HepG2 (cell line): ENCODE measurements around the gene ZNRD2. TPM values are rescaled to one million over a fixed set of nuclear protein-coding genes. Genes with fewer than 3 reads are reported as not detected.

Experiments
- CBFB ChIP-seq: sonication (generic); formaldehyde crosslinking; IDR thresholded peaks from 2 replicates; pipeline ENCODE4 v1.4.0; 2020; ENCODE audit warnings: missing genetic modification reagents
- GABPA ChIP-seq, 2 experiments: IDR thresholded peaks; 2 replicates each; pipeline ENCODE4 v1.6.1; 2011 to 2016; ENCODE audit warnings: low read depth in 2 of 2, low read length in 1 of 2, missing biosample characterization in 1 of 2, missing genetic modification characterization in 1 of 2
- HDAC1 ChIP-seq: sonication (generic); formaldehyde crosslinking; IDR thresholded peaks from 2 replicates; pipeline ENCODE4 v1.5.1; 2020; ENCODE audit warnings: mild to moderate bottlenecking, missing genetic modification reagents
- MEF2D ChIP-seq: sonication (generic); formaldehyde crosslinking; IDR thresholded peaks from 2 replicates; pipeline ENCODE4 v1.5.1; 2020; ENCODE audit warnings: mild to moderate bottlenecking, missing genetic modification reagents
- NFE2 ChIP-seq: sonication (generic); formaldehyde crosslinking; IDR thresholded peaks from 2 replicates; pipeline ENCODE4 v1.4.0; 2020; ENCODE audit warnings: missing genetic modification reagents
- PCBP2 ChIP-seq: fragments of 200-400 bp; formaldehyde crosslinking; optimal IDR thresholded peaks from 2 replicates; pipeline ENCODE3; 2018; ENCODE audit warnings: low read length, low read depth; ENCODE audit not compliant: poor library complexity, severe bottlenecking
- TFDP2 ChIP-seq: sonication (generic); formaldehyde crosslinking; IDR thresholded peaks from 2 replicates; pipeline ENCODE4 v1.4.0; 2020; ENCODE audit warnings: missing genetic modification reagents
- ZNF143 ChIP-seq: sonication (generic); formaldehyde crosslinking; IDR thresholded peaks from 2 replicates; pipeline ENCODE4 v1.4.0; 2020; ENCODE audit warnings: missing genetic modification reagents
- polyA plus RNA-seq, 8 experiments: library from polyadenylated mRNA; depleted of rRNA in 3 of 8; stranded (reverse) in 7 of 8; unstranded in 1 of 8; fragments of >200 nt; fragmentation: Illumina TruSeq in 4 of 8; extraction: Trizol in 4 of 8; gene quantifications; 2 replicates each; pipeline versions ENCODE4 v1.2.1 to v1.2.3, GENCODE V29; 2011 to 2016; ENCODE audit warnings: low read depth in 4 of 8, missing spikeins in 1 of 8, mixed read lengths in 1 of 8; ENCODE audit not compliant: insufficient read depth in 1 of 8
- total RNA-seq, 5 experiments: library from RNA; depleted of rRNA; stranded (reverse); fragments of >200 nt; fragmentation: Illumina TruSeq; extraction: Trizol; gene quantifications; 2 replicates each; pipeline ENCODE4 v1.2.3, GENCODE V29; 2016; ENCODE audit warnings: low read depth in 1 of 5
- TF ChIP-seq, protein P1 (sequence below): sonication (generic); formaldehyde crosslinking; IDR thresholded peaks from 2 replicates; pipeline ENCODE4 v1.4.0; 2020; ENCODE audit warnings: missing genetic modification reagents
- TF ChIP-seq, protein P2 (sequence below): fragments of 450-650 bp; IDR thresholded peaks from 2 replicates; pipeline ENCODE4 v1.6.1; 2016
- TF ChIP-seq, protein P3 (sequence below): sonication (generic); formaldehyde crosslinking; IDR thresholded peaks from 2 replicates; pipeline ENCODE4 v1.4.0; 2020; ENCODE audit warnings: missing genetic modification reagents
- TF ChIP-seq, protein P4 (sequence below): sonication (generic); formaldehyde crosslinking; IDR thresholded peaks from 2 replicates; pipeline ENCODE4 v1.4.0; 2020; ENCODE audit warnings: missing genetic modification reagents, borderline replicate concordance

ZNRD2 gene
- total and polyA plus RNA-seq, 2 of the 13 experiments (the other 11 are each of a cell fraction or from before 2014, with no cell fraction given): 29.2 to 34.0 TPM

DNA sequence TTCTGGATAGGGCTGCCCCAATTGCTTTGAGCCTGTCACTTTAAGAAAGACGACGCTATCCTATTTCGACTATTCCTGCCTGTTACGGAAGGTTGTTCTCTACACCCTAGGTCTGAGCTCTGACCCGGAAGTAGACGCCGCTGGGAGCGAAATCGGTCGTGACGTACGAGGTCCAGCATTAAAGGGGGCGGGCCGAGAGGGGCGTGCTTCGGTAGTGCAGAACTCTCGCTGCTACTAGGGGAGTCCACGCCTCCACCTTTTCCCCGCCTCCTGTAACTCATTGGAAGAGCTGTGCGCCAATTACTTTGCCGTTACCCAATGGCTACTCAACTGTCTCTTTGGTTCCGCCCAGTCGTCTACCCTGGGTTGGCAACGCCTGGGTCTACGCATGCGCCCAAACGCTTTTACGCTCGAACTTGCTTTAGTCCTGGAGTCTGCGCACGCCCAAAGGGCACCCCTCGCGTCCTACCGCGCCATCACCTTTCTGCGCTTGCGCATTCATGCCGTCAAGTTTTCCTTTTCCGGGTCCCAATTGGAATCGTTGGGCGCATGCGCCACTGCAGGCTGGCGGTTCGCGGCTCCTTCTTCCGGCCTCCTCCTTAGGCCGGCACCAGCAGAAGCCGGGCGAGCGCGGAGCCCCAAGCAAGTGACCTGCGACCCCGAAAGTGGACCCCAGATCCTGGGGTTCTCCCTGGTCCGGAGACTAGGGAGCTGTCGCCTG is 45.1 kb downstream of the ZNRD2 start, which contains the start of gene PCNX3 (continued):
- peak; percentile 29; the same call in 1 of the 2 replicates for TF ChIP-seq TFDP2 (CRISPR knock-in tag)
- no peak for TF ChIP-seq NFE2 (CRISPR knock-in tag)
- peak; percentile 35; the same call in 1 of the 2 replicates for TF ChIP-seq MEF2D
- TF ChIP-seq, protein P1, sequence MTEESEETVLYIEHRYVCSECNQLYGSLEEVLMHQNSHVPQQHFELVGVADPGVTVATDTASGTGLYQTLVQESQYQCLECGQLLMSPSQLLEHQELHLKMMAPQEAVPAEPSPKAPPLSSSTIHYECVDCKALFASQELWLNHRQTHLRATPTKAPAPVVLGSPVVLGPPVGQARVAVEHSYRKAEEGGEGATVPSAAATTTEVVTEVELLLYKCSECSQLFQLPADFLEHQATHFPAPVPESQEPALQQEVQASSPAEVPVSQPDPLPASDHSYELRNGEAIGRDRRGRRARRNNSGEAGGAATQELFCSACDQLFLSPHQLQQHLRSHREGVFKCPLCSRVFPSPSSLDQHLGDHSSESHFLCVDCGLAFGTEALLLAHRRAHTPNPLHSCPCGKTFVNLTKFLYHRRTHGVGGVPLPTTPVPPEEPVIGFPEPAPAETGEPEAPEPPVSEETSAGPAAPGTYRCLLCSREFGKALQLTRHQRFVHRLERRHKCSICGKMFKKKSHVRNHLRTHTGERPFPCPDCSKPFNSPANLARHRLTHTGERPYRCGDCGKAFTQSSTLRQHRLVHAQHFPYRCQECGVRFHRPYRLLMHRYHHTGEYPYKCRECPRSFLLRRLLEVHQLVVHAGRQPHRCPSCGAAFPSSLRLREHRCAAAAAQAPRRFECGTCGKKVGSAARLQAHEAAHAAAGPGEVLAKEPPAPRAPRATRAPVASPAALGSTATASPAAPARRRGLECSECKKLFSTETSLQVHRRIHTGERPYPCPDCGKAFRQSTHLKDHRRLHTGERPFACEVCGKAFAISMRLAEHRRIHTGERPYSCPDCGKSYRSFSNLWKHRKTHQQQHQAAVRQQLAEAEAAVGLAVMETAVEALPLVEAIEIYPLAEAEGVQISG (CRISPR knock-in tag): peak; percentile 89
- TF ChIP-seq CBFB (CRISPR knock-in tag): peak; percentile 36; the same call in 1 of the 2 replicates
- no peak for TF ChIP-seq GABPA (IDR thresholded peaks at IDR 0.05; ENCODE audit: low read depth, low read length)
- peak; percentile 96 for TF ChIP-seq GABPA (CRISPR knock-in tag; IDR thresholded peaks at IDR 0.05; ENCODE audit: low read depth)
- TF ChIP-seq, protein P2, sequence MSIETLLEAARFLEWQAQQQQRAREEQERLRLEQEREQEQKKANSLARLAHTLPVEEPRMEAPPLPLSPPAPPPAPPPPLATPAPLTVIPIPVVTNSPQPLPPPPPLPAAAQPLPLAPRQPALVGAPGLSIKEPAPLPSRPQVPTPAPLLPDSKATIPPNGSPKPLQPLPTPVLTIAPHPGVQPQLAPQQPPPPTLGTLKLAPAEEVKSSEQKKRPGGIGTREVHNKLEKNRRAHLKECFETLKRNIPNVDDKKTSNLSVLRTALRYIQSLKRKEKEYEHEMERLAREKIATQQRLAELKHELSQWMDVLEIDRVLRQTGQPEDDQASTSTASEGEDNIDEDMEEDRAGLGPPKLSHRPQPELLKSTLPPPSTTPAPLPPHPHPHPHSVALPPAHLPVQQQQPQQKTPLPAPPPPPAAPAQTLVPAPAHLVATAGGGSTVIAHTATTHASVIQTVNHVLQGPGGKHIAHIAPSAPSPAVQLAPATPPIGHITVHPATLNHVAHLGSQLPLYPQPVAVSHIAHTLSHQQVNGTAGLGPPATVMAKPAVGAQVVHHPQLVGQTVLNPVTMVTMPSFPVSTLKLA: peak; percentile 62
- TF ChIP-seq, protein P3, sequence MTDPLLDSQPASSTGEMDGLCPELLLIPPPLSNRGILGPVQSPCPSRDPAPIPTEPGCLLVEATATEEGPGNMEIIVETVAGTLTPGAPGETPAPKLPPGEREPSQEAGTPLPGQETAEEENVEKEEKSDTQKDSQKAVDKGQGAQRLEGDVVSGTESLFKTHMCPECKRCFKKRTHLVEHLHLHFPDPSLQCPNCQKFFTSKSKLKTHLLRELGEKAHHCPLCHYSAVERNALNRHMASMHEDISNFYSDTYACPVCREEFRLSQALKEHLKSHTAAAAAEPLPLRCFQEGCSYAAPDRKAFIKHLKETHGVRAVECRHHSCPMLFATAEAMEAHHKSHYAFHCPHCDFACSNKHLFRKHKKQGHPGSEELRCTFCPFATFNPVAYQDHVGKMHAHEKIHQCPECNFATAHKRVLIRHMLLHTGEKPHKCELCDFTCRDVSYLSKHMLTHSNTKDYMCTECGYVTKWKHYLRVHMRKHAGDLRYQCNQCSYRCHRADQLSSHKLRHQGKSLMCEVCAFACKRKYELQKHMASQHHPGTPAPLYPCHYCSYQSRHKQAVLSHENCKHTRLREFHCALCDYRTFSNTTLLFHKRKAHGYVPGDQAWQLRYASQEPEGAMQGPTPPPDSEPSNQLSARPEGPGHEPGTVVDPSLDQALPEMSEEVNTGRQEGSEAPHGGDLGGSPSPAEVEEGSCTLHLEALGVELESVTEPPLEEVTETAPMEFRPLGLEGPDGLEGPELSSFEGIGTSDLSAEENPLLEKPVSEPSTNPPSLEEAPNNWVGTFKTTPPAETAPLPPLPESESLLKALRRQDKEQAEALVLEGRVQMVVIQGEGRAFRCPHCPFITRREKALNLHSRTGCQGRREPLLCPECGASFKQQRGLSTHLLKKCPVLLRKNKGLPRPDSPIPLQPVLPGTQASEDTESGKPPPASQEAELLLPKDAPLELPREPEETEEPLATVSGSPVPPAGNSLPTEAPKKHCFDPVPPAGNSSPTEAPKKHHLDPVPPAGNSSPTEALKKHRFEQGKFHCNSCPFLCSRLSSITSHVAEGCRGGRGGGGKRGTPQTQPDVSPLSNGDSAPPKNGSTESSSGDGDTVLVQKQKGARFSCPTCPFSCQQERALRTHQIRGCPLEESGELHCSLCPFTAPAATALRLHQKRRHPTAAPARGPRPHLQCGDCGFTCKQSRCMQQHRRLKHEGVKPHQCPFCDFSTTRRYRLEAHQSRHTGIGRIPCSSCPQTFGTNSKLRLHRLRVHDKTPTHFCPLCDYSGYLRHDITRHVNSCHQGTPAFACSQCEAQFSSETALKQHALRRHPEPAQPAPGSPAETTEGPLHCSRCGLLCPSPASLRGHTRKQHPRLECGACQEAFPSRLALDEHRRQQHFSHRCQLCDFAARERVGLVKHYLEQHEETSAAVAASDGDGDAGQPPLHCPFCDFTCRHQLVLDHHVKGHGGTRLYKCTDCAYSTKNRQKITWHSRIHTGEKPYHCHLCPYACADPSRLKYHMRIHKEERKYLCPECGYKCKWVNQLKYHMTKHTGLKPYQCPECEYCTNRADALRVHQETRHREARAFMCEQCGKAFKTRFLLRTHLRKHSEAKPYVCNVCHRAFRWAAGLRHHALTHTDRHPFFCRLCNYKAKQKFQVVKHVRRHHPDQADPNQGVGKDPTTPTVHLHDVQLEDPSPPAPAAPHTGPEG (CRISPR knock-in tag): no peak; the same call in 1 of the 2 replicates
- TF ChIP-seq ZNF143 (CRISPR knock-in tag): peak; percentile 72
- TF ChIP-seq HDAC1 (CRISPR knock-in tag): peak; percentile 76
- no peak for TF ChIP-seq PCBP2
- TF ChIP-seq, protein P4, sequence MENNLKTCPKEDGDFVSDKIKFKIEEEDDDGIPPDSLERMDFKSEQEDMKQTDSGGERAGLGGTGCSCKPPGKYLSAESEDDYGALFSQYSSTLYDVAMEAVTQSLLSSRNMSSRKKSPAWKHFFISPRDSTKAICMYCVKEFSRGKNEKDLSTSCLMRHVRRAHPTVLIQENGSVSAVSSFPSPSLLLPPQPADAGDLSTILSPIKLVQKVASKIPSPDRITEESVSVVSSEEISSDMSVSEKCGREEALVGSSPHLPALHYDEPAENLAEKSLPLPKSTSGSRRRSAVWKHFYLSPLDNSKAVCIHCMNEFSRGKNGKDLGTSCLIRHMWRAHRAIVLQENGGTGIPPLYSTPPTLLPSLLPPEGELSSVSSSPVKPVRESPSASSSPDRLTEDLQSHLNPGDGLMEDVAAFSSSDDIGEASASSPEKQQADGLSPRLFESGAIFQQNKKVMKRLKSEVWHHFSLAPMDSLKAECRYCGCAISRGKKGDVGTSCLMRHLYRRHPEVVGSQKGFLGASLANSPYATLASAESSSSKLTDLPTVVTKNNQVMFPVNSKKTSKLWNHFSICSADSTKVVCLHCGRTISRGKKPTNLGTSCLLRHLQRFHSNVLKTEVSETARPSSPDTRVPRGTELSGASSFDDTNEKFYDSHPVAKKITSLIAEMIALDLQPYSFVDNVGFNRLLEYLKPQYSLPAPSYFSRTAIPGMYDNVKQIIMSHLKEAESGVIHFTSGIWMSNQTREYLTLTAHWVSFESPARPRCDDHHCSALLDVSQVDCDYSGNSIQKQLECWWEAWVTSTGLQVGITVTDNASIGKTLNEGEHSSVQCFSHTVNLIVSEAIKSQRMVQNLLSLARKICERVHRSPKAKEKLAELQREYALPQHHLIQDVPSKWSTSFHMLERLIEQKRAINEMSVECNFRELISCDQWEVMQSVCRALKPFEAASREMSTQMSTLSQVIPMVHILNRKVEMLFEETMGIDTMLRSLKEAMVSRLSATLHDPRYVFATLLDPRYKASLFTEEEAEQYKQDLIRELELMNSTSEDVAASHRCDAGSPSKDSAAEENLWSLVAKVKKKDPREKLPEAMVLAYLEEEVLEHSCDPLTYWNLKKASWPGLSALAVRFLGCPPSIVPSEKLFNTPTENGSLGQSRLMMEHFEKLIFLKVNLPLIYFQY (CRISPR knock-in tag): no peak
